Stomach (tissue), 9 donors: ENCODE results near the gene CASTOR1. TPM values are rescaled to one million over a fixed set of nuclear protein-coding genes. Genes with fewer than 3 reads are reported as not detected.

Experiments used
- DNase-seq, 2 donors: peaks; one replicate each; pipeline versions ENCODE4 v3.0.0 to v3.0.0-alpha.2; 2013 to 2019
- H3K27ac ChIP-seq, 5 donors: fragments of 200-600 bp in 4 of 5; sonication (generic) in 4 of 5; one replicate each; pipeline ENCODE4 v1.5.1; 2013 to 2019; ENCODE audit warnings: mild to moderate bottlenecking in 1 of 5, moderate library complexity in 1 of 5
- H3K27me3 ChIP-seq, 3 donors: fragments of 200-600 bp; sonication (generic); one replicate each; pipeline ENCODE4 v1.5.1; 2017 to 2019; ENCODE audit warnings: mixed run types in 1 of 3
- H3K36me3 ChIP-seq, 4 donors: fragments of 200-600 bp; sonication (generic); 1 replicate in 3 of 4; 2 replicates in 1 of 4; pipeline ENCODE4 v1.5.1; 2016 to 2019
- H3K4me1 ChIP-seq, 4 donors: fragments of 200-600 bp; sonication (generic); one replicate each; pipeline ENCODE4 v1.5.1; 2016 to 2019
- H3K4me3 ChIP-seq, 4 donors: fragments of 200-600 bp; sonication (generic) in 3 of 4; one replicate each; pipeline ENCODE4 v1.5.1; 2016 to 2019; ENCODE audit warnings: mild to moderate bottlenecking in 1 of 4
- H3K9me3 ChIP-seq, 4 donors: fragments of 200-600 bp; sonication (generic); one replicate each; pipeline ENCODE4 v1.5.1; 2016 to 2019
- CTCF ChIP-seq, 7 experiments: fragments of 450-650 bp in 4 of 7; fragments of 200-600 bp in 3 of 7; sonication (generic) in 3 of 7; IDR thresholded peaks; one replicate each; pipeline ENCODE4 v1.5.1; 2016 to 2019; ENCODE audit warnings: antibody characterized with exemption in 7 of 7, control low read depth in 2 of 7, mild to moderate bottlenecking in 1 of 7
- EP300 ChIP-seq: sonication (generic); formaldehyde crosslinking; IDR thresholded peaks from one replicate; pipeline ENCODE4 v1.6.1; 2017; ENCODE audit warnings: antibody characterized with exemption
- POLR2A ChIP-seq, 4 donors: fragments of 450-650 bp; IDR thresholded peaks; one replicate each; pipeline ENCODE4 v1.6.1; 2016; ENCODE audit warnings: antibody characterized with exemption in 4 of 4, control low read depth in 2 of 4, mild to moderate bottlenecking in 1 of 4, moderate library complexity in 1 of 4
- POLR2AphosphoS5 ChIP-seq, 3 donors: sonication (generic); formaldehyde crosslinking; IDR thresholded peaks; one replicate each; pipeline ENCODE4 v1.6.1; 2016; ENCODE audit warnings: antibody characterized with exemption in 3 of 3
- WGBS, 5 donors: extraction: QIAGEN DNeasy Blood & Tissue Kit in 3 of 5; methylation state at CpG; one replicate each; pipeline versions ENCODE4 v1.1.5 to v1.1.7; 2013 to 2018; 5-methylcytosine and 5-hydroxymethylcytosine counted together
- intact Hi-C: fragments of 100-400 bp; cut with DNase I; formaldehyde crosslinking; loops from one replicate; pipeline ENCODE4 v1.15.1; 2023; ENCODE audit warnings: low total_unique reads
- polyA plus RNA-seq, 3 donors: library from polyadenylated mRNA; stranded (reverse); fragments of 200-250 nt; gene quantifications; one replicate each; pipeline ENCODE4 v1.2.3, GENCODE V29; 2013
- total RNA-seq, 5 donors: library from RNA; depleted of rRNA; stranded (reverse); fragments of >200 nt; gene quantifications; one replicate each; pipeline versions ENCODE4 v1.1.0 to v1.2.3, GENCODE V29; 2014 to 2016
- donor health status: healthy with polysubstance abuse.
- donor health status: Bipolar disorder and iron deficiency.
- donor health status: healthy.

Gene CASTOR1
- total and polyA plus RNA-seq, 8 donors = 1.2 to 57.8 (median 5.3) TPM

GRCh38 chr22:30267382-30268302, 21.7 kb downstream of the CASTOR1 start:
- intact Hi-C loops = loop anchor here (5.0 kb wide), 1 partner anchor 115 kb away; no protein-coding TSS in a partner anchor
- Histone ChIP-seq H3K4me1 (peaks cover 6 to 19% (median 9%) of the 10 kb centered on the region in 4 donors), H3K9me3 (no peaks in the 10 kb centered on the region), H3K36me3 (no peaks in the 10 kb centered on the region), H3K27me3 (no peaks in the 10 kb centered on the region), H3K4me3 (peak overlapping the region in 2 of 4 donors; percentile 35 to 41), H3K27ac (peak overlapping the region in 4 of 5 donors; percentile 62 to 87 (median 78))
- DNase-seq = no peak
- 62 to 78% (median 75%) methylated on average over 7 to 14 of the region's 14 CpGs for WGBS, 5 donors
- TF ChIP-seq POLR2AphosphoS5 (IDR thresholded peaks at IDR 0.05) (no peak), EP300 (no peak), CTCF (IDR thresholded peaks at IDR 0.05) (no peak), POLR2A (IDR thresholded peaks at IDR 0.05) (no peak)

DNA sequence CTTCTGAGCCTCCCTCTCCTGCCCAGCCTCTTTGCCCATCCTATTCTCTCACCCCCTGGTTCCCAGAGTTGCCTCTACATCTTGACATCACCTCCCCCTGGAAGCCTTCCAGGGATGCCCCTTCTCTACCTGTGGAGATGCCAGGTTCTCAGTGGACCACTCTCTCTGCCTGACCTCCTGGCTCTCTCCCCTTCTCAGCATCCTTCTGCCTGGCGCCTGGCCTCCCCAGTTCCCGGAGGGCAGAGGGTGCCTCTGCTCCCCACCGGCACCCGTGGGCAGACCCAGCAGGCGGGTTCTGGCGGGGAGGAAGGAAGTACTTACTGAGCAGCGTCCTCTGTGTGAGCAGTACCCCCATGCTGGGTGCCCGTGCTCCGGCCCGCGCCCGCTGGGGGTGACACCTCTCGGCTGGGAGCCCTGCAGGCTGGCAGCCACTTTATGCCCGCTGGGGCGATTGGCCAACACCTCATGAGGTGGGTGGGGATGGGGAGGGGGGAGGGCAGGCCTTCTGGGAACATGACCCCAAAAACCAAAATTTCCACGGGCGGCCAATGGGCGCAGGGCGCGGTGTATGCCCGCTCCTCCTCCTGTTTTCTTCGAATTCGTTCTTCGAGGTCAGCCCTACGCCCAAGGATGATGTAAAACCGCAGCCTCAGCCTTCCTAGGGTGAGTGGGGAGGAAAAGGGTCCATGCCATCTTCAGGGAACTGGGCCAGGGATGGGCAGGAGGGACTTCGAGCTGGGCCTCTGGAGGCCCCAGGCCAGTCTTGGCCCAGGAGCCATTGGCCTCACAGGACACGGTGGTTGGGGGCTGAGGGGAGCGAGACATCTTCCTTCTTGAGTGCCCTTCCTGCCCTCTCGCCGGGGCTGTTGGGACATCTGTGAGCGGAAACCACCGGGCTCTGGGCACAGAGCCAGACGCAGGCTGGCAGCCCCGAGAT, 22.6 kb downstream of the CASTOR1 start, which contains the start of gene OSM:
TSS of gene OSM (minus strand) at position 407 of the 937 bp plus-strand sequence. CDS start at position 355, 52 bp downstream.
- H3K4me1 ChIP-seq = peaks cover 6 to 21% (median 9%) of the 10 kb centered on the region in 4 donors
- H3K4me3 ChIP-seq = peak within 1 kb of the TSS; percentile 13 to 41 (median 36)
- TF ChIP-seq CTCF (IDR thresholded peaks at IDR 0.05) (no peak), POLR2AphosphoS5 (IDR thresholded peaks at IDR 0.05) (peak in 1 of 3 donors; percentile 14)
- no peaks in the 10 kb centered on the region for H3K27me3 ChIP-seq
- WGBS, 5 donors = 58 to 76% (median 67%) methylated on average over 21 to 35 of the region's 35 CpGs
- no peaks in the 10 kb centered on the region for H3K36me3 ChIP-seq
- intact Hi-C loops = loop anchor here (5.0 kb wide), 1 partner anchor 116 kb away; no protein-coding TSS in a partner anchor
- DNase-seq = peak; percentile 60 to 70
- H3K27ac ChIP-seq = peak within 1 kb of the TSS; percentile 59 to 87 (median 72)
- no peaks in the 10 kb centered on the region for H3K9me3 ChIP-seq

GRCh38 chr22:30265823-30266444, 23.4 kb downstream of the CASTOR1 start:
- Histone ChIP-seq H3K27ac (peak overlapping the region; percentile 59 to 87 (median 72)), H3K36me3 (no peaks in the 10 kb centered on the region), H3K9me3 (no peaks in the 10 kb centered on the region), H3K4me3 (peak overlapping the region; percentile 13 to 41 (median 36)), H3K4me1 (peaks cover 6 to 21% (median 9%) of the 10 kb centered on the region in 4 donors), H3K27me3 (no peaks in the 10 kb centered on the region)
- intact Hi-C loops = loop anchor here (5.0 kb wide), 1 partner anchor 116 kb away; no protein-coding TSS in a partner anchor
- 59 to 73% (median 68%) methylated on average over 20 to 24 of the region's 24 CpGs for WGBS, 5 donors
- peak; percentile 68 to 72 for DNase-seq
- TF ChIP-seq EP300 = no peak
- TF ChIP-seq POLR2AphosphoS5 (IDR thresholded peaks at IDR 0.05) = peak in 2 of 3 donors; percentile 32 to 49
- TF ChIP-seq CTCF (IDR thresholded peaks at IDR 0.05) = no peak
- TF ChIP-seq POLR2A (IDR thresholded peaks at IDR 0.05) = no peak
